Thoracic aorta (tissue), 2 donors: Measurements from ENCODE around the gene ILDR2. TPM values are rescaled to one million over a fixed set of nuclear protein-coding genes. Genes with fewer than 3 reads are reported as not detected.

ENCODE experiments used
- ATAC-seq: fragments of 150-250 bp; one replicate; pipeline ENCODE4 v1.8.0; 2017; ENCODE audit warnings: low read depth; ENCODE audit not compliant: insufficient number of reproducible peaks, low FRiP score
- DNase-seq: peaks from one replicate; pipeline ENCODE4 v3.0.0-alpha.2; 2020; ENCODE audit warnings: low spot score
- H3K27ac ChIP-seq, 2 donors: fragments of 200-600 bp; sonication (generic); 1 replicate in 1 of 2; 2 replicates in 1 of 2; pipeline ENCODE4 v1.5.1; 2016; ENCODE audit warnings: mild to moderate bottlenecking in 2 of 2, moderate library complexity in 2 of 2
- H3K27me3 ChIP-seq: fragments of 200-600 bp; sonication (generic); replicated peaks from 2 replicates; pipeline ENCODE4 v1.6.0; 2016; ENCODE audit warnings: mild to moderate bottlenecking; ENCODE audit not compliant: insufficient read depth
- H3K36me3 ChIP-seq: fragments of 200-600 bp; sonication (generic); one replicate; pipeline ENCODE4 v1.5.1; 2016
- H3K4me1 ChIP-seq, 2 donors: fragments of 200-600 bp; sonication (generic); 1 replicate in 1 of 2; 2 replicates in 1 of 2; pipeline versions ENCODE4 v1.5.1 to v1.6.0; 2016; ENCODE audit warnings: low read depth in 2 of 2, mild to moderate bottlenecking in 1 of 2; ENCODE audit not compliant: control insufficient read depth in 1 of 2
- H3K4me3 ChIP-seq: fragments of 200-600 bp; sonication (generic); 2 replicates; pipeline ENCODE4 v1.5.1; 2016; ENCODE audit warnings: mild to moderate bottlenecking
- H3K9me3 ChIP-seq: fragments of 200-600 bp; sonication (generic); 2 replicates; pipeline ENCODE4 v1.5.1; 2016
- CTCF ChIP-seq: fragments of 200-600 bp; sonication (generic); IDR thresholded peaks from one replicate; pipeline ENCODE4 v1.5.1; 2019; ENCODE audit warnings: antibody characterized with exemption
- total RNA-seq, 2 donors: library from RNA; depleted of rRNA; stranded (reverse); fragments of >200 nt; gene quantifications; one replicate each; pipeline versions ENCODE4 v1.1.0 to v1.2.3, GENCODE V29; 2016

Gene ILDR2
- total RNA-seq, 2 donors from 2014 or later: 0.85 TPM; not detected in 1

- DNase-seq: no peak
- Histone ChIP-seq H3K27ac (no peak overlapping the region), H3K27me3 (no peaks in the 10 kb centered on the region), H3K4me1 (no peaks in the 10 kb centered on the region), H3K9me3 (no peaks in the 10 kb centered on the region), H3K36me3 (no peaks in the 10 kb centered on the region), H3K4me3 (no peak overlapping the region)
- TF ChIP-seq CTCF: no peak
- ATAC-seq: no peak
Measured at GRCh38 chr1:167011560-167012191, 36.3 kb upstream of the ILDR2 start.

DNA sequence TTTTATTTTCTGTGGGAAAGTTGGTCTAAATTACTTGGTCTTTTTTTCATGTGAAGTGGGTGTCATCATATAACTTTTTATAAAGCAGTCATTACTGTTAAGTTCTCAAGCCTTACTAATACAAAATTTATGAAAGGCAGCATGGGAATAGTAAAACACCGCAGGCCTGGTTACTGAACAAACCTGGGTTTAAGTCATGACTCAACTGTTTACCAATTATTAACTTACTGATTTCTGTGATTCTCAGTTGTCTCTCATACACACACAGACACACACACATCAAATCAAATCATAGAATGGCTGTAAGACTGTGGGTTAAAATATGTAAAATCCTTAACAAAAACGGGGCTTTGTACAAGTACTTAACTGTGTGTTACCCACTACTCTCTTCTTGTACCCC is 28.4 kb upstream of the ILDR2 start:
- no peaks in the 10 kb centered on the region for H3K36me3 ChIP-seq
- H3K9me3 ChIP-seq: no peaks in the 10 kb centered on the region
- TF ChIP-seq CTCF: no peak
- H3K4me1 ChIP-seq: no peaks in the 10 kb centered on the region
- no peak overlapping the region for H3K4me3 ChIP-seq
- no peak for ATAC-seq
- no peak for DNase-seq
- H3K27ac ChIP-seq: no peak overlapping the region
- no peaks in the 10 kb centered on the region for H3K27me3 ChIP-seq

DNA sequence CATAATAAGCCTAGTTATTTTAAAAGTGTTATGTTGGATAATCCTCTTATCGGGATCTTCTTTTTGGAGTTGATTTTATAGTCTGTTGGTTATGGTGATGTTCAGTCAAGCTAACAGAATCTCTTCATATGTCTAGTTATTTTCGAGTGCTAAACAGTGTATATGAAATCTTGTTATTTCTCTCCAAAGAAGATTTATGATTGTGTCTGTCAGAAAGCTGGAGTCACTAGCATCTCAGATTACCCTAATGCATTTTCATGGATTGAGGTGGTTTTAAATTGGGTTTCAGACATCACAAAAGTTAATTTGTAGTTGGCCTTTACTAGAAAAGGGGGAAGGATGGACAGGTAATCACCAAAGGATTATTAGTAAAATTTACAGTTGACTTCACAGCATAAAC is 27.0 kb upstream of the ILDR2 start:
- no peak overlapping the region for H3K4me3 ChIP-seq
- no peak overlapping the region for H3K27ac ChIP-seq
- no peak for TF ChIP-seq CTCF
- no peak for ATAC-seq
- no peak for DNase-seq
- H3K36me3 ChIP-seq: no peaks in the 10 kb centered on the region
- H3K9me3 ChIP-seq: no peaks in the 10 kb centered on the region
- H3K4me1 ChIP-seq: no peaks in the 10 kb centered on the region
- H3K27me3 ChIP-seq: no peaks in the 10 kb centered on the region

DNA sequence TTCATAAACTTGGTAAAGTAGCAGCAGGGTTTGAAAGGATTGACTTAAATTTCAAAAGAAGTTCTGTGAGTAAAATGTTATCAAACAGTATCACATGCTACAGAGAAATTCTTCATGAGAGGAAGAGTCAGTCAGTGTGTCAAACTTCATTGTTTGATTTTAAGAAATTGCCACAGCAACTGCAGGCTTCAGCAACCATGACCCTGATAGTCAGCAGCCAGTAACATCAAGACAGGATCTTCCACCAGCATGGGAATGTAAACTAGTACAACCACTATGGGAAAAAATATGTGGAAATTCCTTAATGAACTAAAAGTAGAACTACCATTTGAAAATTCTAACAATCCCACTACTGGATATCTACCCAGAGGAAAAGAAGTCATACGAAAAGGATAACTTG is 25.2 kb upstream of the ILDR2 start:
- ATAC-seq (no peak), DNase-seq (no peak)
- H3K27me3 ChIP-seq: no peaks in the 10 kb centered on the region
- TF ChIP-seq CTCF: no peak
- H3K9me3 ChIP-seq: no peaks in the 10 kb centered on the region
- no peaks in the 10 kb centered on the region for H3K4me1 ChIP-seq
- no peak overlapping the region for H3K4me3 ChIP-seq
- H3K36me3 ChIP-seq: no peaks in the 10 kb centered on the region
- no peak overlapping the region for H3K27ac ChIP-seq

GRCh38 chr1:166999500-167000055 is 24.2 kb upstream of the ILDR2 start:
- Histone ChIP-seq H3K4me3 (no peak overlapping the region), H3K9me3 (no peaks in the 10 kb centered on the region), H3K36me3 (no peaks in the 10 kb centered on the region), H3K27me3 (no peaks in the 10 kb centered on the region), H3K4me1 (no peaks in the 10 kb centered on the region), H3K27ac (no peak overlapping the region)
- ATAC-seq (no peak), DNase-seq (no peak)
- TF ChIP-seq CTCF: no peak
